ENCODE data around the gene ZNF865.
A peak's percentile ranks its signal among the peaks of the same experiment; 100 is the strongest.

Gene ZNF865

GRCh38 chr19:55609326-55609725 lies 3.9 kb downstream of the ZNF865 start:
- no peak for DNase-seq

GRCh38 chr19:55611300-55611982 lies 6.0 kb downstream of the ZNF865 start:
- DNase-seq, result no peak

- no peak for DNase-seq
Measured at GRCh38 chr19:55611983-55612645, 6.7 kb downstream of the ZNF865 start.

- no peak for DNase-seq
Measured at GRCh38 chr19:55613396-55613795, 7.9 kb downstream of the ZNF865 start.

GRCh38 chr19:55613930-55614710 lies 8.7 kb downstream of the ZNF865 start:
- DNase-seq, result no peak

- no peak for DNase-seq
Measured at GRCh38 chr19:55614711-55615542, 9.5 kb downstream of the ZNF865 start.

- no peak for DNase-seq
Measured at GRCh38 chr19:55615543-55616394, 10.3 kb downstream of the ZNF865 start.

- no peak for DNase-seq
Measured at GRCh38 chr19:55616395-55616875, 11.0 kb downstream of the ZNF865 start.

- DNase-seq, result no peak
Measured at GRCh38 chr19:55617426-55617825, 12.0 kb downstream of the ZNF865 start.

- no peak for DNase-seq
Measured at GRCh38 chr19:55618426-55618825, 13.0 kb downstream of the ZNF865 start.

GRCh38 chr19:55619286-55619685 lies 13.8 kb downstream of the ZNF865 start:
- DNase-seq, result no peak

GRCh38 chr19:55620410-55621204 lies 15.2 kb downstream of the ZNF865 start:
- no peak for DNase-seq

GRCh38 chr19:55621205-55621672 lies 15.8 kb downstream of the ZNF865 start:
- no peak for DNase-seq

GRCh38 chr19:55621673-55622231 lies 16.3 kb downstream of the ZNF865 start:
- no peak for DNase-seq

GRCh38 chr19:55622242-55622969 lies 17.0 kb downstream of the ZNF865 start:
- DNase-seq, result no peak

GRCh38 chr19:55623130-55623529 lies 17.7 kb downstream of the ZNF865 start:
- no peak for DNase-seq

GRCh38 chr19:55623561-55623960 lies 18.1 kb downstream of the ZNF865 start:
- no peak for DNase-seq

- DNase-seq, result peak; percentile 100
Measured at GRCh38 chr19:55624109-55625003, 18.9 kb downstream of the ZNF865 start, which contains the start of gene ZNF784. TSS of gene ZNF784 (minus strand) at chr19:55624566. CDS start at chr19:55624561, 5 bp downstream.

- DNase-seq, result no peak
Measured at GRCh38 chr19:55625004-55625326, 19.5 kb downstream of the ZNF865 start.
